NCI-H1694 treated with DMSO at 0.1 percent for 48 hours (cell line): ENCODE data around the gene ADAM33.

Experiments
- DNase-seq: peaks from one replicate; lab custom pipeline; 2025; lab: John Stamatoyannopoulos, UW

ADAM33 gene

GRCh38 chr20:3706774-3707507 lies 25.1 kb upstream of the ADAM33 start:
- DNase-seq = no peak

- DNase-seq = no peak
These were observed 24.3 kb upstream of the ADAM33 start for GRCh38 chr20:3705970-3706739.

GRCh38 chr20:3705491-3705969 lies 23.7 kb upstream of the ADAM33 start:
- no peak for DNase-seq

- DNase-seq = no peak
These were observed 22.3 kb upstream of the ADAM33 start for GRCh38 chr20:3704087-3704486.

- no peak for DNase-seq
These were observed 21.0 kb upstream of the ADAM33 start for GRCh38 chr20:3702611-3703391.

GRCh38 chr20:3701061-3701998 lies 19.5 kb upstream of the ADAM33 start:
- no peak for DNase-seq

- DNase-seq = no peak
These were observed 17.2 kb upstream of the ADAM33 start for GRCh38 chr20:3699037-3699436.

- no peak for DNase-seq
These were observed 16.8 kb upstream of the ADAM33 start for GRCh38 chr20:3698591-3699001.

GRCh38 chr20:3697588-3698305 lies 15.9 kb upstream of the ADAM33 start:
- DNase-seq = no peak

GRCh38 chr20:3696745-3697587 lies 15.2 kb upstream of the ADAM33 start:
- DNase-seq = no peak

- DNase-seq = no peak
These were observed 14.4 kb upstream of the ADAM33 start for GRCh38 chr20:3696200-3696599.

- no peak for DNase-seq
These were observed 13.1 kb upstream of the ADAM33 start for GRCh38 chr20:3694864-3695263.

- DNase-seq = no peak
These were observed 11.6 kb upstream of the ADAM33 start for GRCh38 chr20:3693376-3693775.

GRCh38 chr20:3692706-3693294 lies 11.0 kb upstream of the ADAM33 start:
- no peak for DNase-seq

GRCh38 chr20:3691897-3692296 lies 10.1 kb upstream of the ADAM33 start:
- no peak for DNase-seq

GRCh38 chr20:3691306-3691705 lies 9.5 kb upstream of the ADAM33 start:
- DNase-seq = no peak

- DNase-seq = no peak
These were observed 8.6 kb upstream of the ADAM33 start for GRCh38 chr20:3690413-3690812.

GRCh38 chr20:3689978-3690377 lies 8.2 kb upstream of the ADAM33 start:
- DNase-seq = no peak

GRCh38 chr20:3687655-3688054 lies 5.8 kb upstream of the ADAM33 start:
- no peak for DNase-seq
